Activated T-cell treated with anti-CD3 and anti-CD28 coated beads, Interleukin-2, amount 50 U/mL, for 1 hour (primary cell): ENCODE results near the gene UBIAD1.
"Not testable (repeated sequence)": the region's sequence is repeated elsewhere in the genome, so short reads cannot be mapped to it uniquely, and the experiment has no call there.

Source experiments
- DNase-seq: peaks from one replicate; pipeline ENCODE4 v3.0.0-alpha.2; 2020

UBIAD1 gene

DNA sequence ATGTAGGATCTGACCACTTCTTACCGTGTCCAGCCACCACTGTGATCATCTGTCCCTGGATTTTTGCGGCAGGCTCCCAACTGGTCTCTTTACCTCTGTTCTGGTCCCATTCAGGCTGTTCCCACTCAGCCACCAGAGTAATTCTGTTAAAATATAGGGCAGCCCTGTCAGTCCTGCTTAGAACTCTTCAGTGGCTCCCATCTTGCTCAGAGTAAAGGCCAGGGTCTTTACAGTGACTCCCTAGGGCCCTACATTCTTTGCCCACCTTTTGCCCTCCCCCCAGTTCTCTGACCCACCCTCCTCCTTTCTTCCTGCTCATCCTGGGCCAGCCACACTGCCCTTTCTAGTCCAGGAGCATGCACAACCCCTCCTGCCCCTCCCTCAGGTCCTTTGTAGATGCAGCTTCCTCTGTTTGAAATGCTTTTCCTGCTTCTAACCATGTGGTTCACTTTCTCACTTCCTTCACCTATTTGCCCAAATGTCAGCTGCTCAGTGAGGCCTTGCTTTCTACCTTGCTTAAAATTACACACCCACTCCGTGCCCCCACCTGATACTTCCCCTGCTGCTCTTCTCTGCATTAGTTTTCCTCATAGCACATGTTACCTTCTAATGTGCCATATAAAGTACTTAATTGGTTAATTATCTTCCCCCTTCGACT is 7.8 kb downstream of the UBIAD1 start:
- DNase-seq, result no peak

DNA sequence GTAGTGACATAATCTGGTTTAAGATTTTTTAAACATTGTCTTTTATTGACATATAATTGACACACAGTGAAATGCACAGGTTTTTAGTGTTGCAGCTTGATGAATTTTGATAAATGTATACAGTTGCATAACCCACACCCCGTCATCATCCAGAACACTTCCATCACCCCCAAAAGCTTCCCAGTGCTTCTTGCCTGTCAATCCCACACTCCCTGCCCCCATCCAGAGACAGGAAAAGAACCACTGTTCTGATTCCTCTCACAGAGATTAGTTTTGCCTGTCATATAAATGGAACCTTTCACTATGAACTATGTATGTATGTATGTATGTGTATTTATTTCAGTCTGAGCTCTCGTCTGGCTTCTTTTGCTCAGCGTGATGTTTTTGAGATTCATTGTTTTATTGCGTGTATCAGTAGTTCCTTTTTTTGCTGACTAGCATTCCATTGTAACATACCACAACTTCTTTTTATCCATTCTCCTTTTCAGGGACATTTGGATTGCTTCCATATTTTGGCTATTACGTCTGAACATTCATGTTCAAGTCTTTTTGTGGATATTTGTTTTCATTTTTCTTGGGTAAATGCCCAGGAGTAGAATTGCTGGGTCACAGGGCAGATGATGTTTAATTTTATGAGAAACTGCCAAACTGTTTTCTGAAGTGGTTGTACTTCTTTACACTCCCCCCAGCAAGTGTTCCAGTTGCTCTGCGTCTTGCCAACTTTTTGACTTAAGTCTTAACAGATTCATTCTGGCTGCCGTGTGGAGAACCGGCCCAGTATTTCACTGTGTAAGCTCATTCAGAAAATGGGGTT is 8.7 kb downstream of the UBIAD1 start:
- DNase-seq, result no peak

DNA sequence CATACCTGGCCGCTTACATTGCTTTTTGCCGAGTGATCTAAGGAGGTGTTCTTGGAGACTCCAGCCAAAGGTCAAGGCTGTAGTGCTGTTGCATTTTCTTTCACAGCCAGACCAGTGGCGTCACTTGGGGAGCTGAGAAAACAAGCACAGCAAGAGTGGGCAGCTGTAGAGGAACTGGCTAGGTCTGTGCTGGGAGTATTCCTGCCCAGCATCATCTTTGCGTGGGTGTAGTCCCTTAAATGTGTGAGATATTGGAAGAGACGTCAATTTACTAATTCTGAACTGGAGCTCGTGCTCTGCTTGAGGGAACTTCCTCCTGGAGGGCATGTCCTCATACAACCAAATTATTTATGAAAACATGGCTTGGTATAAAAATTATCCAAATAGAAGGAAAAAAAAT is 10.2 kb downstream of the UBIAD1 start:
- DNase-seq, result no peak

DNA sequence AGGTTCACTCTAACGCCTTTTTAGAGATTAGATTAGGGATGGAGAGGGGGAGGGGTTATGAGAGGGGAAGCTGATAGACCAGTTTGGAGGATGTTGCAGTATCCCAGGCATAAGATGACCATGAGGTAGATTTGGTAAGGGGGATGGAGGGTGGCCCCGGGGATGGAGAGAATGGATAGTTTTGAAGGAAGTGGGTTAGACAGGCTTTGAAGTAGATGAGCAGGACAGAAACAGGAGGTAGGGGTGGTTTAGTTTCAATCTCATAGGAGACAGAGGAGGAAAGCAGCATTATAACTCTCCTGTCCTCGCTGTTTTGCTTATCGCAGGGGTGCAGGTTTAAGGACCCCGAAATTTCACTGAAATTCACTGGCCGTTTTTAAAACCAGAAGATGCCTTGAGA is 11.8 kb downstream of the UBIAD1 start:
- DNase-seq, result no peak

DNA sequence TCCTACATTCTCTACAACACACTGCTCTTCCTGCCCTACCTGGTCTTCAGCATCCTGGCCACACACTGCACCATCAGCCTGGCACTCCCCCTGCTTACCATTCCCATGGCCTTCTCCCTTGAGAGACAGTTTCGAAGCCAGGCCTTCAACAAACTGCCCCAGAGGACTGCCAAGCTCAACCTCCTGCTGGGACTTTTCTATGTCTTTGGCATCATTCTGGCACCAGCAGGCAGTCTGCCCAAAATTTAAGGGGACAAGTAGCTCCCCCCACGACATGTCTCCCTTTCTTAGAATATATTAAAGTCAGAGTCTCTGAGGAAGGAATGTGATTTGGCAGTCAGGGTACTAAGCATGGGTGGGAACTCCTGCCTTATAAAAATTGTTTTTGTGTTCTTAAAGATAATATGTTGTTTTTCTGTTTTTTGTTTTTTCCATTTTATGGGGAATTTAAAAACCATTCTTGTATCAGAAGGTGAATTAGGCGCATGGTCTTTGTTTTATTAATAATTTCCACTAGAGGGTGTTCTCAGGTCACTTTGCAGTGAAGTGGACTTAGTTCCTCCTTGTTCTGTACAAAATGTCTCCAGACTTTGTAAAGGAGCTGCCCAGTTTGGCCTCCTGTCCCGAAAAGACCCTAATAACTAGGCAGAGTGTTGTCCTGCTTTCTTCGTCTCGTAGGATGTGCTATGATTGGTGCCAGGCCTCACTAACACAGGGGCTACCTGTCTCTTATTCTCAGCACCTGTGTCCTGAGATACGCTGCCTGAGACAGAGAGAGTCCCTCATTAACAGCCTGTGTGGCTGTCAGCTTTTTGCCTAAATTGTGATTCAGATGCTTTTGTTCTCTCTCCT is 13.1 kb downstream of the UBIAD1 start:
- no peak for DNase-seq

DNA sequence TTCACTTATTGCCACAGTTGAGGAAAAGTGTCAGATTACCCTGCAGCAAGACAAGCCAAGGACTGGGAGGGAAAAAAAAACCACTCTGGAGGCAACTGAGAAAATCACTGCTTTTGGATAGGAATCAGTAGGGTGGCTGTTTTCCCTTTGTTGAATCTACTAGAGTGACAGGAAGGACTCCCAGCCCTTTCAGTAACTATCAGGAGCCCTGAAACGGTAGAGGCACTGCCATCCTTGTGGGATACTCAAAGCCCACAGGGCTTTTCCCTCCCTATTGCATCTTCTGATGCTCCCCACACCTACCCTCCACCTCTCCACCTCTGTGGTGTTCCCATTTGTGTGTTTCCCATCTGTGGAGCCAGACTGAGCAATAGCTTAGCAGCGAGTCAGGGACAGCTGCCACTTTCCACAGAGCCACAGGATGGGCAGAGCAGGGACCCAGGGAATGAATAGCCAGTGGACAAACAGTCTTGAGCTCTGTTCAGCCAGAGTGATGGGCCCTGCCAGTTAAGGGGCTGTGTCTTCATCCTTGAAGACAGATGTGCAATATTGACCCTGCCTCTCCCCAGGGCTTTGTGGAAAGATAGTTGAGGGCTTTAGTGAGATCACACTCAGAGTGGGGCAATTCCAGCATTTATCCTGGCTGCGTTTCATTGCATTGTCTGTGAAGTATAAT is 13.9 kb downstream of the UBIAD1 start:
- no peak for DNase-seq

DNA sequence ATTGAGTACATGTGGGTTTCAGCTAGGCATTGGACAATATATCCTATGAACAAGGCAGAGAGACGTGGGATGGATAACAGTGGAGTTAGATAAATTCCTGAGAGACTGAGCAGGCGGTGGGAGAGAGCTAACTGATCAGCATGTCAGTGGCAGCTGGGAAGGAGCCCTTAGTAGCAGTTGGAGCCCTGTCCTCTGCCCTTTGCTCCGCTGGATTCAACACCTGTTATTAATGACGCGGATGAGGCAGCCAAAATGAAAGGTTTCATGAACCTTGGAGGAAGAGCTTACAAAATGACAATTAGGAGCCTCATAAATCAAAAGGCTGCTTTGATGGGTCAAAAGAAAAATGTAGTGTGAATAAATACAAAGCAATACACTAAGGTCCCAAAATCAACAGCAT is 16.1 kb downstream of the UBIAD1 start:
- DNase-seq, result no peak

DNA sequence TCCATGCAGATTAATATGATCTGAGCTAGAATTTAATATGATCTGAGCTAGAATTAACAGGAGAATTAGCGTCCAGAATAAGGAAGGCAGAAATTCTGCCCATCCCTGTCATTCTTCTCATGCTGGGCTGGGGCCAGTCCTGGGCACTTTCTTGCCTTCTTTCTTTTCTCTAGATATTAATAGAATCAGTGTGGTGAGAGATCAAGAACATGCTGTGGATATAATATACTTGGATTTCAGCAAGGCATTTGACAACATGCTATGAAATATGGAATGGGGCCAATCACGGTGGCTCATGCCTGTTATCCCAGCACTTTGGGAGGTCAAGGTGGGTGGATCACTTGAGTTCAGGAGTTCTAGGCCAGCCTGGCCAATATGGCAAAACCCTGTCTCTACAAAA is 18.1 kb downstream of the UBIAD1 start:
- DNase-seq, result no peak

DNA sequence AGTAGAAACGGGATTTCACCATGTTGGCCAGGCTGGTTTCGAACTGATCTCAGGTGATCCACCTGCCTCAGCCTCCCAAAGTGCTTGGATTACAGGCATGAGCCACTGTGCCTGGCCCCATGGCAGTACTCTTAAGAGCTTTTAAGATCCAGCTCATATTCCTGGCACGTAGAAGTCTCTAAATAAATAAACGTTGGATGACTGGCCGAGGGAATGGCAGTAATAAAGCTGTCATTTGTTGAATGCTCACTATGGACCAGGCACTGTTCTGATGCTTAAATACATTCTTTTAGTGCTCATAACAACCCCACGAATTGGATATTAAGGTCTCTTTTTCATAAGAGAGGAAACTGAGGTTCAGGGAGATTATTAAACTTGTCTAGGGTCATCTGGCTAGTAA is 20.9 kb downstream of the UBIAD1 start:
- no peak for DNase-seq

DNA sequence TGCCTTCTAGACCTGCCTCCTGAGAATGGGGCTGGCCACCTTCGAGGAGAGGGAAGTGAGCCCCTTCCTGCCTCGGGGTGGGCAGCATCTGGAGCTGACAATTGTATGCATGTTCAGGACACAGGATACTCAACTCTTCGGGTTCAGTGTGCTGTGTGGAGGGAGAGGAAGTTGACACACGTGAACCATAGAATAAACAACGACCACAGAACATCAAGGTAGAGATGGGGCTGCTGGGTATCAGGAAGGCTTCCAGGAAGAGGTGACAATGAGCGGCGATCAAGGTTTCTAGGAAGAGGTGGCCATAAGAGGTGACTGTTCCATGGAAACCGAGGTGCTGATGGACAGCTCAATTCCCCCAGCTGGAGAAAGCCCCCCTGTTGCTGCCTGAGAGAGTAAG is 22.0 kb downstream of the UBIAD1 start:
- no peak for DNase-seq

DNA sequence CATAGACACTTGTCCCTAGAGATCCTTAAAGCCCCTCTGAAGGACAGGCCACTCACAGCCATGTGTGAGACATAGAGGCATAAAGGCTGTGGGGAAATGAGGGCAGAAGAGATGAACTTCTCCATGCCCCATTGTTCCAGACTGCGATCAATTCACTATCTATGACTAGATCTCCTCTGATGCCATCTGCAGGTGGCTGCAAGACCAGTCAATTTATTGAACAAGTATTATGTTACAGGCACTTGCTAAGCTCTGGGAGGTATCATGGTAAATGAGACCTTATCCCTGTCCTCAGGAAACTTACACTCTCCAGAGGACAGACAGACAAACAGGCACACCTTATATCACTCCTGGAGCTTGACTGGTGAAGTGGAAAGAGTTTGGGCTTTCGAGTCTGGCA is 22.9 kb downstream of the UBIAD1 start:
- no peak for DNase-seq

DNA sequence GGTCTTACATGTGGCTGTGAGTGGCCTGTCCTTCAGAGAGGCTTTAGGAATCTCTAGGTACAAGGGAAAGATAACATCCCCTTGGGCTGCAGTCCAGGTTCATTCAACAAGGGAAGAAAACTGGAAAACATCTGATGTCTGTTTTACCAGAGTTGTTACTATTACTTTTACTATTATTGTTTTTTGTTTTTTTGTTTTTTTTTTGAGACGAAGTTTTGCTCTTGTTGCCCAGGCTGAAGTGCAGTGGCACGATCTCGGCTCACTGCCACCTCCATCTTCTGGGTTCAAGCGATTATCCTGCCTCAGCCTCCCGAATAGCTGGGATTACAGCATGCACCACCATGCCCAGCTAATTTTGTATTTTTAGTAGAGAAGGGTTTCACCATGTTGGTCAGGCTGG is 24.8 kb downstream of the UBIAD1 start:
- DNase-seq, result not testable (repeated sequence)

DNA sequence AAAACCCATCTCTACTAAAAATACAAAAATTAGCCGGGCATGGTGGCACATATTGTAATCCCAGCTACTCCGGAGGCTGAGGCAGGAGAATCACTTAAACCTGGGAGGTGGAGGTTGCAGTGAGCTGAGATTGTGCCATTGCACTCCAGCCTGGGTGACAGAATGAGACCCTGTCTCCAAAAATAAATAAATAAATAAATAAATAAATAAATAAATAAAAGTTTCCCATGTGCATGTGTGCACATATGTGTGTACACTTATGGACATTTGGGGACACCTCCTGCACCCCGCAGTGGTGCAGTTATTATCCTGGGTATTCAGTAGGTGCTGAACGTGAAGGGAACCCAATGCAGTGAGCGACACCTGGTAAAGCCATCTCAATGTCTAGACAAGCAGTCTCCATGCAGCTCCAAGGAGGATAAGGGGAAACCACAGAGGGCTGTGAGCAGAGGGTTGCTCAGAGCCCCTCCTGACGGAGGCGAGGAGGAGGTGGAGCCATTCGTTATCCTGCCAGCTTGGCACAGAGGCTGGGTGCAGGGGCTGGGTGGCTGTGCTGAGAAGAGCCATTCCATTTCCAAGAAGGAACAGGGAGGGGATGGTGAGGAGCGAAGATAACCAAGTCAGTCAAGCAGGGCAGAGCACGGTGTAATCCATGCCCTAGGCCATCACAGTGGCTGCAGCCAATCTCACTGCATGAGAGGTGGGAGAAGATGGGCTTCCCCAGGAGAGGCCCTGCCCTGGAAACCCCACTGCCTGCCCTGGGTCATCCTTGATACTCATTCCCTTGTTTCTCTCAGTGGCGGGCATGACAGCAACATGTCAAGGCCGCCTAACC is 25.6 kb downstream of the UBIAD1 start:
- DNase-seq, result no peak

DNA sequence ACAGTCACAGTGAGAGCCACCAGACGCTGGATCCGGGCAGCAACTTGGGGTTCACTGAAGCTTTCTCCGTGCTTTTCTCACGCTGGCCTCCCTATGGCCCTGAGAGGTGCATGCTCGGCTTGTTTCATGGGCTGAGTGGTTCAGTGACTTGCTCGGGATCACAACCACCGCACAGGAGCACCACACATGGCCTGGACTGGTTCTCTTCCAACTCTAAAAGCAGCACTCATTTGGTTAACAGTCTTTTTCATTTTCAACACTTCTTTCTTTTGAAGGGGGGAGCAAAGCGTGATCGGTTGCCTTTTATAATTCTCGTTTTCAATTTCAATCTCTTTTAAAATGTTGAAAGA is 26.2 kb downstream of the UBIAD1 start:
- DNase-seq, result no peak

DNA sequence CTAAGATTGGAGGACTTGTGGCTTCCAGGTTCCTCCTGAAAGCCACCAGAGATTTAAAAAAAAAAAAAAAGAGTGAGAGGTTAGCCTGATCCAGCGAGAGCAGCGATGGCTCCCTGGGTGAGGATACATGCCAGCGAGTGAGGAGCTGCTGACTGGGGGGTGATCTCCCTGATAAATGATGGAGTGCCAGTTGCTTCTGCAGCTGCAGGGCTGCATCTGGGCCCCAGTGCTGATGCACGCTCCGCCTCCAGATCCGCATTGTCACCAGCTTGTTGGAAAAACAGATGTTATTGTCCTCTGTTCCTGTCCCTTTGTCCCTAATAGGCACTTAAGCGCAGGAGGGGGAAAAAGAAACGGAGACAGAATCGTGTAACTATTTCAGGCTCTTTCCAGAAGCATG is 28.6 kb downstream of the UBIAD1 start:
- DNase-seq, result no peak

DNA sequence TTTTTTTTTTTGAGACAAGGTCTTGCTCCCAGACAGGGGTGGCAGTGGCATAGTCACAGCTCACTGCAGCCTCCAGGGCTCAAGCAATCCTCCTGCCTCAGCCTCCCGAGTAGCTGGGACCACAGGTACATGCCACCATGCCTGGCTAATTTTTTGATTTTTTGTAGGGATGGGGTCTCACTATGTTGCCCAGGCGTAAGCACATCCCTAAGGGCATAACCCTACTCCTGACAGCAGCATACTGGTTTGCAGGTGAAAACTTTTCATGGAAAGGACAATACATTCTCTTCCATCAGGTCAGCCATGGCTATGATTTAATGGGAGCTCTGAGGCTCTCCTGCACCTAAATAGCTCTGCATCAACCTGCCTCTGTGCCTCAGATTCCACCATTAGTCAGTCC is 29.4 kb downstream of the UBIAD1 start:
- no peak for DNase-seq

DNA sequence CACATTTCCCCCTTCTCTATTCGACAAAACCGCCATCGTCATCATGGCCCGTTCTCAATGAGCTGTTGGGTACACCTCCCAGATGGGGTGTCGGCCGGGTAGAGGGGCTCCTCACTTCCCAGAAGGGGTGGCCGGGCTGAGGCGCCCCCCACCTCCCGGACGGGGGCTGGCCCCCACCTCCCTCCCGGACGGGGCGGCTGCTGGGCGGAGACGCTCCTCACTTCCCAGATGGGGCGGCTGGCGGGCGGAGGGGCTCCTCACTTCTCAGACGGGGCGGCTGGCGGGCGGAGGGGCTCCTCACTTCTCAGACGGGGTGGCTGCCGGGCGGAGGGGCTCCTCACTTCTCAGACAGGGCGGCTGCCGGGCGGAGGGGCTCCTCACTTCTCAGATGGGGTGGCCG is 32.5 kb downstream of the UBIAD1 start:
- not testable (repeated sequence) for DNase-seq

DNA sequence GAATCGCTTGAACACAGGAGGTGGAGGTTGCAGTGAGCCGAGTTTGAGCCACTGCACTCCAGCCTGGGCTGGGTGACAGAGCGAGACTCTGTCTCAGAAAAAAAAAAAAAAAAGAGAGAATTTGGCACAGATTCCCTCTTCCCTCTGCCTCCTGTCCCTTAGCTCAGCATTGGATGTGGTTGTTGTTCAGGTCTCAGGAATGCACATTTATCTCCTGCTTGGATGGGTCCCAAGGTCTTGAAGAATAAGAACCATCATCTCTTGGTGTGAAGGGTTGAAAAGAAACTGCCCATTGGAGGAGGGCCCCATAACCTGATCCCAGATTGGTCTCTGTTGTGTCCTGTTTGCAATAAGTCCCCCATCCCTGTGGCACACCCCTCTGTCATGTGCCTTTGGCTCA is 34.9 kb downstream of the UBIAD1 start:
- DNase-seq, result no peak

DNA sequence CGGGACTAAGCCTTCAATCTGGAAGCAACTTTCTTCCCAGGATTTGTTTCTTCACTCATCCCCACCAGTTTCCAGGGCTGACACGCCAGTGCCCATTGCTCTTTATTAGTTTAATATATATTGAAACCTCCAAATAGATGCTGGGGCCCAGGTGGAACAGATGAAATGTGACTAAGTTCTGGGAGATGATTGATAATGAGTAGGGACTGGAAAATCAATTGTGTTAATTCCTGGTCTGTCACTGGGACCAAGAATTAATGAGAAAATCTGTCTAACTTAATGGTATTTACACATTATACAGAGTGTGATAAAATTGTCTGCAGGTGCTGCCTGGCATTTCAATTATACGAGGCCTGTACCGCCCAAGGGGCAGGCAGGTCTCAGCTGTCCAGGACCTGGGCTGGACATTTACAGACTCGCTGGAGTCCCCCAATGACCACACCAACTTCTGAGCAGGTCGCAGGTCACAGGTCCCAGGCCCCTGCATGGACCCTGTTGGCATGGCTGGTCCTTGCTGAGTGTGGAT is 35.8 kb downstream of the UBIAD1 start:
- no peak for DNase-seq

DNA sequence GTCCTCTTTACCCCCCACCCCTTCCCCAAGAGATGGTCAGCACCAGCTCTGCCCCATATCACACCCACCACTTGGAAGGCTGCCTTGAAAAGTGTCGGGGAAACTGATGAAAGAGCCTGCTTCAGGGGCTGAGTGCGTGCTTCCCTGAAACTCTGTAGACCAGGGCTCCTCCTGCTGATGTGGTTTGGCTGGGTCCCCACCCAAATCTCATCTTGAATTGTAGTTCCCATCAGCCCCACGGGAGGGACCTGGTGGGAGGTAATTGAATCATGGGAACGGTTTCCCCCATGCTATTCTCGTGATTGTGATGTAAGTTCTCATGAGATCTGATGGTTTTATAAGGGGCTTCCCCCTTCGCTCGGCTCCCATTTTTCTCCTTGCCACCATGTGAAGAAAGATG is 36.4 kb downstream of the UBIAD1 start:
- DNase-seq, result no peak

DNA sequence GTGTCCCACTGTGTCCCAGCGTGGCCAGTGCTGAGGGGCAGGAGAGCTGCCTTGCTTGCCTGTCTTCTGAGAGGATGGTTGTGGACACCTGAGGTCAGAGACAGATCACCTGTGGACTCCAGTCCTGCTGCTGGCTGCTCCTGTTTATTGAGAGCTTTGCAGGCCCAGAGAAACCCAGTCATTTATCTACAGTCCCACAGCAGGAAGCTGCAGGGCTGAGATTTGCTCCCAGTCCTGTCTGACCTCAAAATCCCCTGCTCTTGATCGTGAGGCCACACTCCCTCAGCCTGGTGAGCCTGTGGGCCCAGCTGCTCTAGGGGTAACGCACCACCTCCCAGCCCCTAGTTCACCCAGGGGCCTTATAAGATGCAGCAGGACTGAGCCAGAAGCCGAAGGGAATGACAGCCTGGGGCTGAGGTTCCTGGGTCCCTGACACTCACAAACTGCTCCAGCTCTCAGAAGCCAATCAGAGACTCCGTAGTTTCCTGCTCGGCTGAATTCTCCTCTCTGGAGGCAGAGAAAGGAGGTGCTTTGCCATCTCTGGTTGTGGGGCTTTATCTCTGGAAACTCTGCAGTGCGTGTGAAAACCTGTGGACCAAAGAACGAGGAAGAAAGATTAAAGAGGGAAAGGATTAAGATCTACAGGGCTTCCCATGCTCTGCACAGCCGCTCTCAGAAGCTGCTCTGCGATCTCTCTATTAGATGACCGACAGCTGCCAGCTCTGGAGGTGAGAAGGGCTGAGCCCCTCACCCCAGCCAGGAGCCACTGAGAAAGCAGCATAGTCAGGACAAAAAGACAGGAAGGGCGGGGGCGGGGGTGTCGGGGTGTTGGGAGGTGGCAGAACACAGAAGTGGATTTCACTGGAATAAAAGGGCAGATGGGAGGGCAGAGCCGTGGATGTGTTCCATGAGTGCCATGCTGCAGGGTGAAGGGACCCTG is 39.1 kb downstream of the UBIAD1 start:
- DNase-seq, result no peak
